GM23338 (cell line): ENCODE measurements around the gene PROZ. TPM values are rescaled to one million over a fixed set of nuclear protein-coding genes. Genes with fewer than 3 reads are reported as not detected.
"Not testable (repeated sequence)": the region's sequence is repeated elsewhere in the genome, so short reads cannot be mapped to it uniquely, and the experiment has no call there.

Source experiments
- ATAC-seq: fragments of 200-7000 bp; cut with Tn5 transposase; 3 replicates; pipeline ENCODE4 v1.9.1; 2020
- DNase-seq: peaks from one replicate; pipeline ENCODE4 v3.0.0-alpha.2; 2015; ENCODE audit warnings: low spot score
- H2AFZ ChIP-seq: fragments of 200-600 bp; sonication (generic); 2 replicates; pipeline ENCODE4 v1.8.0; 2016; ENCODE audit warnings: antibody characterized with exemption, mild to moderate bottlenecking, moderate library complexity
- H3F3A ChIP-seq: fragments of 200-600 bp; sonication (generic); replicated peaks from 2 replicates; pipeline ENCODE4 v1.8.0; 2017; ENCODE audit warnings: antibody characterized with exemption, mixed run types, low read depth
- H3K27ac ChIP-seq: fragments of 200-600 bp; sonication (generic); 2 replicates; pipeline ENCODE4 v1.6.1; 2016; ENCODE audit warnings: low read depth
- H3K27me3 ChIP-seq: fragments of 200-600 bp; sonication (generic); 2 replicates; pipeline ENCODE4 v1.8.0; 2016; ENCODE audit warnings: mild to moderate bottlenecking, mixed run types, moderate library complexity; ENCODE audit not compliant: insufficient read depth
- H3K36me3 ChIP-seq: fragments of 200-600 bp; sonication (generic); 2 replicates; pipeline ENCODE4 v1.8.0; 2016; ENCODE audit warnings: mild to moderate bottlenecking; ENCODE audit not compliant: insufficient read depth
- H3K4me1 ChIP-seq: fragments of 200-600 bp; sonication (generic); 2 replicates; pipeline ENCODE4 v1.8.0; 2016; ENCODE audit warnings: mild to moderate bottlenecking, moderate library complexity; ENCODE audit not compliant: insufficient read depth
- H3K4me2 ChIP-seq: fragments of 200-600 bp; sonication (generic); 2 replicates; pipeline ENCODE4 v1.7.1; 2017; ENCODE audit warnings: mixed run types
- H3K4me3 ChIP-seq: fragments of 200-600 bp; sonication (generic); 2 replicates; pipeline ENCODE4 v1.6.1; 2016; ENCODE audit warnings: mixed run types
- H3K79me2 ChIP-seq: fragments of 200-600 bp; sonication (generic); replicated peaks from 2 replicates; pipeline ENCODE4 v1.8.0; 2017; ENCODE audit warnings: mild to moderate bottlenecking; ENCODE audit not compliant: insufficient read depth
- H3K9me2 ChIP-seq: fragments of 200-600 bp; sonication (generic); 2 replicates; pipeline ENCODE4 v1.8.0; 2017; ENCODE audit not compliant: insufficient read depth
- H4K20me1 ChIP-seq: fragments of 200-600 bp; sonication (generic); replicated peaks from 2 replicates; pipeline ENCODE4 v1.8.0; 2017; ENCODE audit warnings: mild to moderate bottlenecking; ENCODE audit not compliant: insufficient read depth
- H3K27ac Mint-ChIP-seq: 2 replicates; pipeline ENCODE4 v1.8.0; 2020; ENCODE audit warnings: inconsistent platforms, mild to moderate bottlenecking, moderate library complexity, mixed read lengths
- H3K27me3 Mint-ChIP-seq: 3 replicates; pipeline ENCODE4 v1.8.0; 2022; ENCODE audit warnings: low read depth, mild to moderate bottlenecking, moderate library complexity, mixed read lengths, inconsistent platforms; ENCODE audit not compliant: insufficient read depth, poor library complexity
- H3K36me3 Mint-ChIP-seq: 3 replicates; pipeline ENCODE4 v1.8.0; 2021; ENCODE audit warnings: low read depth, mild to moderate bottlenecking, inconsistent platforms, moderate library complexity, mixed read lengths
- H3K4me1 Mint-ChIP-seq: 3 replicates; pipeline ENCODE4 v1.8.0; 2020; ENCODE audit warnings: mild to moderate bottlenecking, inconsistent platforms, mixed read lengths
- H3K4me3 Mint-ChIP-seq: 3 replicates; pipeline ENCODE4 v1.8.0; 2021; ENCODE audit warnings: moderate library complexity, mild to moderate bottlenecking, inconsistent platforms, mixed read lengths
- H3K9me3 Mint-ChIP-seq: 3 replicates; pipeline ENCODE4 v1.8.0; 2020; ENCODE audit warnings: moderate library complexity, mild to moderate bottlenecking, inconsistent platforms, mixed read lengths
- CREB1 ChIP-seq: fragments of 250-450 bp; sonication (Bioruptor Pico); IDR thresholded peaks from 2 replicates; pipeline ENCODE4 v1.5.0; 2020; ENCODE audit warnings: low read depth, mild to moderate bottlenecking, moderate library complexity
- EZH2phosphoT487 ChIP-seq: fragments of 200-600 bp; sonication (generic); IDR thresholded peaks from one replicate; pipeline ENCODE4 v1.8.1; 2018; ENCODE audit warnings: antibody characterized with exemption; ENCODE audit not compliant: unreplicated experiment
- NANOG ChIP-seq: IDR thresholded peaks from 2 replicates; pipeline ENCODE4 v1.6.1; 2016; ENCODE audit warnings: antibody characterized with exemption, borderline replicate concordance
- STAT1 ChIP-seq: IDR thresholded peaks from one replicate; pipeline ENCODE4 v1.6.1; 2016; ENCODE audit warnings: antibody characterized with exemption; ENCODE audit not compliant: unreplicated experiment
- polyA plus RNA-seq: library from polyadenylated mRNA; unstranded; fragments of >200 nt; fragmentation: Nextera tagmentation; extraction: Ambion mirVana; gene quantifications from 2 replicates; pipeline ENCODE4 v1.2.1, GENCODE V29; 2016
- total RNA-seq: library from RNA; depleted of rRNA; stranded (reverse); fragments of >200 nt; shearing (Covaris generic); gene quantifications from 2 replicates; pipeline ENCODE4 v1.2.3, GENCODE V29; 2014
- TF ChIP-seq, protein P1 (sequence below): IDR thresholded peaks from 2 replicates; pipeline ENCODE4 v1.6.1; 2016; ENCODE audit warnings: antibody characterized with exemption
- TF ChIP-seq, protein P2 (sequence below): IDR thresholded peaks from one replicate; pipeline ENCODE4 v1.6.1; 2018; ENCODE audit warnings: antibody characterized with exemption; ENCODE audit not compliant: unreplicated experiment

The PROZ gene
- total and polyA plus RNA-seq, 2 experiments from 2014 or later = 0.53 TPM; not detected in 1

DNA sequence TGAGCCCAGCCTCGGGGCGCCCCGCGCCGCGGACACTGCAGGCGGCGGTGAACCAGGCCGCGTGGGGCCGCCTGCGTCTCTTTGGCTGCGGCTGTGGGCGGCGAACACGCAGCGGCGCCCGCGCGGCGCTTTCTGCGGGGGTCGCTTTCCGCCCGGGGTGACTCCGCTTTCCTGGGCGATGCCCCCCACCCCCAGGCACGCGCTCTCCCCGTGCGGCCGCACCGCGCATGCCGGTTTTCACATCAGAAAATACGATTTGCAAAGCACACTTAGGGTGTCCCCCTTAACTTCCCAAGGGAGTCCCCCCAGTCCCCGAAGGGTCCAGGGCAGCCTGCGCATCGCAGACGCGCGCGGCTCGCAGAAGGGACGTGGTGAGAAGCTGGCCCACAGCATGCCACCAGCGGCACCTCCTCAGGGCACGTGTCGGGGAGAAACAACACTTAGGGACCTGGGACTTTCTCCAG is 47.6 kb upstream of the PROZ start (continued):
- TF ChIP-seq, protein P1, sequence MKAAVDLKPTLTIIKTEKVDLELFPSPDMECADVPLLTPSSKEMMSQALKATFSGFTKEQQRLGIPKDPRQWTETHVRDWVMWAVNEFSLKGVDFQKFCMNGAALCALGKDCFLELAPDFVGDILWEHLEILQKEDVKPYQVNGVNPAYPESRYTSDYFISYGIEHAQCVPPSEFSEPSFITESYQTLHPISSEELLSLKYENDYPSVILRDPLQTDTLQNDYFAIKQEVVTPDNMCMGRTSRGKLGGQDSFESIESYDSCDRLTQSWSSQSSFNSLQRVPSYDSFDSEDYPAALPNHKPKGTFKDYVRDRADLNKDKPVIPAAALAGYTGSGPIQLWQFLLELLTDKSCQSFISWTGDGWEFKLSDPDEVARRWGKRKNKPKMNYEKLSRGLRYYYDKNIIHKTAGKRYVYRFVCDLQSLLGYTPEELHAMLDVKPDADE = no peak
- TF ChIP-seq, protein P2, sequence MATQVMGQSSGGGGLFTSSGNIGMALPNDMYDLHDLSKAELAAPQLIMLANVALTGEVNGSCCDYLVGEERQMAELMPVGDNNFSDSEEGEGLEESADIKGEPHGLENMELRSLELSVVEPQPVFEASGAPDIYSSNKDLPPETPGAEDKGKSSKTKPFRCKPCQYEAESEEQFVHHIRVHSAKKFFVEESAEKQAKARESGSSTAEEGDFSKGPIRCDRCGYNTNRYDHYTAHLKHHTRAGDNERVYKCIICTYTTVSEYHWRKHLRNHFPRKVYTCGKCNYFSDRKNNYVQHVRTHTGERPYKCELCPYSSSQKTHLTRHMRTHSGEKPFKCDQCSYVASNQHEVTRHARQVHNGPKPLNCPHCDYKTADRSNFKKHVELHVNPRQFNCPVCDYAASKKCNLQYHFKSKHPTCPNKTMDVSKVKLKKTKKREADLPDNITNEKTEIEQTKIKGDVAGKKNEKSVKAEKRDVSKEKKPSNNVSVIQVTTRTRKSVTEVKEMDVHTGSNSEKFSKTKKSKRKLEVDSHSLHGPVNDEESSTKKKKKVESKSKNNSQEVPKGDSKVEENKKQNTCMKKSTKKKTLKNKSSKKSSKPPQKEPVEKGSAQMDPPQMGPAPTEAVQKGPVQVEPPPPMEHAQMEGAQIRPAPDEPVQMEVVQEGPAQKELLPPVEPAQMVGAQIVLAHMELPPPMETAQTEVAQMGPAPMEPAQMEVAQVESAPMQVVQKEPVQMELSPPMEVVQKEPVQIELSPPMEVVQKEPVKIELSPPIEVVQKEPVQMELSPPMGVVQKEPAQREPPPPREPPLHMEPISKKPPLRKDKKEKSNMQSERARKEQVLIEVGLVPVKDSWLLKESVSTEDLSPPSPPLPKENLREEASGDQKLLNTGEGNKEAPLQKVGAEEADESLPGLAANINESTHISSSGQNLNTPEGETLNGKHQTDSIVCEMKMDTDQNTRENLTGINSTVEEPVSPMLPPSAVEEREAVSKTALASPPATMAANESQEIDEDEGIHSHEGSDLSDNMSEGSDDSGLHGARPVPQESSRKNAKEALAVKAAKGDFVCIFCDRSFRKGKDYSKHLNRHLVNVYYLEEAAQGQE = no peak
- TF ChIP-seq CREB1 (CRISPR knock-in tag) (no peak), STAT1 (no peak), NANOG (no peak), EZH2phosphoT487 (no peak)

GRCh38 chr13:113111821-113112220 is 46.6 kb upstream of the PROZ start:
- H3K4me3 ChIP-seq, H3F3A ChIP-seq, H3K4me2 ChIP-seq, DNase-seq, H4K20me1 ChIP-seq, H3K27ac ChIP-seq, H3K4me1 Mint-ChIP-seq, H3K79me2 ChIP-seq, H2AFZ ChIP-seq, H3K27ac Mint-ChIP-seq, H3K36me3 Mint-ChIP-seq, H3K9me2 ChIP-seq, ATAC-seq, H3K4me1 ChIP-seq, H3K9me3 Mint-ChIP-seq, H3K36me3 ChIP-seq, H3K4me3 Mint-ChIP-seq: not testable (repeated sequence)
- peaks cover 23% of the 10 kb centered on the region for H3K27me3 Mint-ChIP-seq
- peaks cover 28% of the 10 kb centered on the region for H3K27me3 ChIP-seq

- H3K9me3 Mint-ChIP-seq, ATAC-seq, H3K36me3 Mint-ChIP-seq, DNase-seq, H3K4me1 ChIP-seq, H3K9me2 ChIP-seq, H3K4me3 ChIP-seq, H4K20me1 ChIP-seq, H3K4me1 Mint-ChIP-seq, H3K36me3 ChIP-seq, H3K27ac ChIP-seq, H3K27ac Mint-ChIP-seq, H3K79me2 ChIP-seq, H3K4me3 Mint-ChIP-seq, H2AFZ ChIP-seq, H3F3A ChIP-seq, H3K4me2 ChIP-seq: not testable (repeated sequence)
- peaks cover 23% of the 10 kb centered on the region for H3K27me3 Mint-ChIP-seq
- peaks cover 28% of the 10 kb centered on the region for H3K27me3 ChIP-seq
These were observed 46.0 kb upstream of the PROZ start for GRCh38 chr13:113112475-113112874.
